ENCODE data around the gene THBD. TPM values are rescaled to one million over a fixed set of nuclear protein-coding genes. Genes with fewer than 3 reads are reported as not detected.
"Not testable (repeated sequence)": the region's sequence is repeated elsewhere in the genome, so short reads cannot be mapped to it uniquely, and the experiment has no call there.

The THBD gene
- polyA plus RNA-seq, 4 donors: 4.5 to 7.0 (median 5.6) TPM

DNA sequence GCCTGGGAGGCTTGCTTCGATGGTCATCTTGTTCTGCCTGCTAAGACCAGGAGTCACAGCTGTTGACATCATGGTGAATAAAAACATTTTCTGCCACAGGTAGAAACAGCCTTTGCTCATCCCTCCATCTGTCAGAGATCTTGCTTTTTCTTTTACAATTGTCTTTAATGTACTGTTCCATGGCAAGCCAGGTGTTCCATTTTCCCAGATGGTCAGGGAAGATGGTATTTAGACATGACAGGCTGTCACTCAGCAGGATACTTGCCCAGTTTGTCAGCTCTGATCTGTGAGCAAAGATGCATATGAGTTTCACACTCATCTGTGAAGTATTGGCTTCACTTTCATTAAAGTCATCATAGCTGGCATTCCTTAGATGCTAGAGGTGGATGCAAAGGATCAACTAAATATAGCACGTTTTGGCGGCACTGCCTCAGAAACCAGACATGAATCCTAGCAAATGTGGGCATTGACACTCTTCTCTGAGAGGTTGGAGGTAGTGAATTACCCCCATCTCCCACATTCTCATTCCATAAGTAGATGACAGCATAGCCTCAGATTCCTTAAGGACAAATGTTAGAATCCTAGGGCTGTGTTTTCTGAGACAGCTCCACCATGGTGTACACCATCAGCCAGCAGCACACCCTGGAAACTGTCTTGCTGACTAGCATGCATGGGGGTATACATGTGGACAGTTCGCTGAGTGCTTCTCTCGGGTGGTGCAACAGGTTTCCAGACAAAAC lies 10.2 kb downstream of the THBD start:
- DNase-seq (ENCODE audit: low read depth in 4 of 4, low spot score in 2 of 4): no peak

DNA sequence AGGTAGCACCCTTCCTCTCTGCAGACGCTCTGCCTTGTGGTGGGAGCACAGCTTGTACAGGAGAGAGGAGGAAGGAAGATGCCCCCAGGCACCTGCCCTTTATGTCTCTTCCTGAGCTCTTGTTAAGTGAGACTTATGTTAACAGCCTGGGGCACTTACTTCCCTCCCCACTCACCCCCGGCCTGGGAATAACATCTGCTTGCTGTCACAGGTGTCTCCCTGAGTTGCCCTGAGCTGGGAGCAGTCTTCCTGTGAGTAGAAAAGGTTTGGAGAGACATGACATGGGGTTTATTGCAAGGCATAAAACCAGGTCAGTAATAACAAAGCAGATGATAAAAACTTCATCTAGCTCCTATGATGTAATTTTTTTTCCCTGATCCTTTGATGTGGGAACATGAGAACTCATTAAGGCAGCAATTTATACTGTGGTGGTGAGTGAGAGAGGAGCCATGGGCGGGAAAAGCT lies 12.4 kb downstream of the THBD start:
- no peak for DNase-seq (ENCODE audit: low read depth in 4 of 4, low spot score in 2 of 4)

DNA sequence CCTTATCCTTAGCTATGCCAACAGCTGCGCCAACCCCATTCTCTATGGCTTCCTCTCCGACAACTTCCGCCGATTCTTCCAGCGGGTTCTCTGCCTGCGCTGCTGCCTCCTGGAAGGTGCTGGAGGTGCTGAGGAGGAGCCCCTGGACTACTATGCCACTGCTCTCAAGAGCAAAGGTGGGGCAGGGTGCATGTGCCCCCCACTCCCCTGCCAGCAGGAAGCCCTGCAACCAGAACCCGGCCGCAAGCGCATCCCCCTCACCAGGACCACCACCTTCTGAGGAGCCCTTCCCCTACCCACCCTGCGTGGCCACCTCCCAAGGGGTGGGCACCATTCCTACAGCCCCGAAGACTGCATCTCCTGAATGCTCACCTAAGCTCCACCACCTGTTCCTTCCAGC lies 13.1 kb downstream of the THBD start:
- DNase-seq (ENCODE audit: low read depth in 4 of 4, low spot score in 2 of 4): no peak

- DNase-seq (ENCODE audit: low read depth in 4 of 4, low spot score in 2 of 4): no peak
These were observed 13.7 kb downstream of the THBD start for GRCh38 chr20:23035731-23036130.

DNA sequence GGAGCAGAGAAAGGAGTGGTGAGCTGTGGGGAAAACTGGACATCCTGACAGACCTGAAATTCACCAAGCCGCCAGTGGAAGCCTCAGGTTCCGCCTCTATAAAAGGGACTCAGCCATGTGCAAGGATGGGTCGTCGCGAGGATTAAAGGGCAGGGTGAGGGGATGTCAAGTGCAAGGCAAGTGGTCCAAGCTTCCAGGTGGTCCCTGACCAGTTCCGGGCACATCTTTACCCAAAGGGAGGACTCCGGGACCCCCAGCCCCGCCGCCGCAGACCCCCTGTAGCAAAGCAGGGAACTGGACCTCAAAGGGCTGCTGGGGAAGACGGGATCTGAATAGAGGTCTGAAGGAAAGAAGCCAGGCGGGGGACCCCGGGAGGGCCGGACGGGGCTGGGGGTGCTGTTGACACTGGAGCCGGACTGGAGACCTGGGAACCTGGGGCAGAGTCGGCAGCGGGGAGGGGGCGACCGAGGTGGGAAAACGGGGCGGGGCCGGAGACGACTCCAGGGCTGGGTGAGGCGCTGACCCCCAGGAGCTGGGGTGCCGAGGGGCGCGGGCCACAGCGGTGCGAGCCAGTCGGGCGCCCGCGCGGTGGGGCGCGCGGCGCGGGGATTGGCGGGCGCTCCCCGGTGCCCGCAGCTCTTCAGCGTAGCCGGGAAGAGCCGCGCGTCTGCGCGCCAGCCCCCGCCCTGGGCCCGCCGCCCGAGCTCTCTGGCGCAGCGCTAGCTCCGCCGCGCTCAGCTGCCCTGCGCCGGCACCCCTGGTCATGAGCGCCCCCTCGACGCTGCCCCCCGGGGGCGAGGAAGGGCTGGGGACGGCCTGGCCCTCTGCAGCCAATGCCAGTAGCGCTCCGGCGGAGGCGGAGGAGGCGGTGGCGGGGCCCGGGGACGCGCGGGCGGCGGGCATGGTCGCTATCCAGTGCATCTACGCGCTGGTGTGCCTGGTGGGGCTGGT lies 14.5 kb downstream of the THBD start, which contains the start of gene SSTR4:
Gene SSTR4 (plus strand): TSS at position 592 of the 951 bp plus-strand sequence. CDS start 172 bp downstream, at position 764.
- DNase-seq (ENCODE audit: low read depth in 4 of 4, low spot score in 2 of 4): no peak

DNA sequence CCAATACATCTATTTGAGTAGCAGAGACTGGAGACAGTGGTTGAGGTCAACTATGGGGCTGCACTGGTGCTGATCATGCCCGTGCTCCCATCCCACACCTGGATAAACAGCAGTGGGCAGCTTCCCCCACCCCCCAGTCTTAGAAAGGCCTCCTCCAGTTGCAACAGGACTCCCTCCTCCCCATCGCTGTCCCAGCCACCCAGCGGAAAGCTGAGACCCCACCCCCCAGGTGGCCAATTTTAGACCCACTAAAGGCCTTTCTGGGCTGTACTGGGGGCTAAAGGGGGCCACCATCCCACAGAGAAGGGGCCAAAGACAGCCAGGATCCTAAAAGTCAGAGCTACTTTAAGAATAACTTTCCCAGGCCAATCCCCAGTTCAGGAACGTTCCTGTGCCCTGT lies 15.6 kb downstream of the THBD start:
- DNase-seq (ENCODE audit: low read depth in 4 of 4, low spot score in 2 of 4): no peak

- DNase-seq (ENCODE audit: low read depth in 4 of 4, low spot score in 2 of 4): no peak
These were observed 16.8 kb downstream of the THBD start for GRCh38 chr20:23032750-23033078.

GRCh38 chr20:23032056-23032749 lies 17.3 kb downstream of the THBD start:
- no peak for DNase-seq (ENCODE audit: low read depth in 4 of 4, low spot score in 2 of 4)

DNA sequence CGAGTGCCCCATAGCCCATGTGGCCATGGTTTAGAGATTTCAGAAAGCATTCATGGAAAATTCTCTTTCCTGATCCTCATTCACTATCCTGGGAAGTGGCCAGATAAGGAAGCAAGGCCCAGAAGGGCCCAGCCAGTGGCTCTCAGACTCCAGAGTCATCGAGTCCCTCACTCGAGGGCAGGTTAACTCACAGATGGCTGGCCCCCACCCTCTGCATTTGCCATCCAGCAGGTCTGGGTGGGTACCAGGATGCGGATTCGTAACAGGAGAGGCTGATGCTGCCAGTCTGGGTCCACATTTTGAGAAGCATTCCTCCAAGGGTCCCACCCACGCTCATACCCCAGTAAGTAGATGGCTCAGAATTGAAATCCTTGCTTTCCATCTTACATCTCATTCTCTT lies 18.1 kb downstream of the THBD start:
- DNase-seq (ENCODE audit: low read depth in 4 of 4, low spot score in 2 of 4): no peak

- DNase-seq (ENCODE audit: low read depth in 4 of 4, low spot score in 2 of 4): no peak
These were observed 20.1 kb downstream of the THBD start for GRCh38 chr20:23029324-23029723.

DNA sequence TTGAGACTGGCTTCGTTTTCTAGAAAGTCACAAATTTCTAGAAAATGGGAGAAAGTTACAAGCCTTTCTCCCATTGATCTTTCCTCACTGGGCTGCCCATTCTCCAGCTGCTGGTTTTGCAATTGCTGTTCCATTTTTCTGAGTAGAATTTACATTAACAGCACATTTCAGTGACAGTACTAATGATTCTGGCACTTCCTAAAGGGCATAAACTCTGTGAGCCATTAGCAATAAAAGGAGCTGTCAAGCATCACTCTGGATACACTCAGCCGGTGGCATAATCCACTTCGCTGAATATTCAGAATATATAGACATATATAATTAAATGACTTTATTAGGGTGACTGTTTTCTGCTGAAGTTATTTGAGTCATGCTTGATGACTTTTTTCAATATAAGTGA lies 21.1 kb downstream of the THBD start:
- DNase-seq (ENCODE audit: low read depth in 4 of 4, low spot score in 2 of 4): no peak

- DNase-seq (ENCODE audit: low read depth in 4 of 4, low spot score in 2 of 4): no peak
These were observed 21.8 kb downstream of the THBD start for GRCh38 chr20:23027721-23028120.

GRCh38 chr20:23025503-23025902 lies 24.0 kb downstream of the THBD start:
- not testable (repeated sequence) for DNase-seq (ENCODE audit: low read depth in 4 of 4, low spot score in 2 of 4)

- DNase-seq (ENCODE audit: low read depth in 4 of 4, low spot score in 2 of 4): no peak
These were observed 24.8 kb downstream of the THBD start for GRCh38 chr20:23024701-23025100.

- DNase-seq (ENCODE audit: low read depth in 4 of 4, low spot score in 2 of 4): no peak
These were observed 25.8 kb downstream of the THBD start for GRCh38 chr20:23023621-23024177.

GRCh38 chr20:23022849-23023248 lies 26.6 kb downstream of the THBD start:
- no peak for DNase-seq (ENCODE audit: low read depth in 4 of 4, low spot score in 2 of 4)

- no peak for DNase-seq (ENCODE audit: low read depth in 4 of 4, low spot score in 2 of 4)
These were observed 27.5 kb downstream of the THBD start for GRCh38 chr20:23021951-23022350.

DNA sequence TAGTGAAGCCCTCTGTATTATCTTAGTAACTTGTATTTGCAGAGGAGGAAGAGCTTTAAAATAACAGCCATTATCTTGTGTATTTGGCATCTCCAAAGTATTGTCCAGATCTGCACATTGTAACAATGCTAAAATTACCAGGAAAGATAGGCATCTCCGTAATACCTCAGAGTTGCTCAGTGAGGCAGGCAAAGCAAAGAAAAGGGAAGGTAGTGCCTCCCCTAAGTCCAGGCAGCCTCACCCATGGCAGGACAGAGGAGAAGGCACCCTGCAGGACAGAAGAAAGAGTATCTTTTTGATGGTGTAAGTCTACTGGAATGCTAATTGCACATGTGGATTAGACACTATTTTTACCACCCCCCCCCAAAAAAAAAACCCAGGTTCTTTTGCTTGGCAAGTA lies 27.9 kb downstream of the THBD start:
- DNase-seq (ENCODE audit: low read depth in 4 of 4, low spot score in 2 of 4): no peak

GRCh38 chr20:23020230-23021018 lies 29.0 kb downstream of the THBD start:
- DNase-seq (ENCODE audit: low read depth in 4 of 4, low spot score in 2 of 4): no peak

DNA sequence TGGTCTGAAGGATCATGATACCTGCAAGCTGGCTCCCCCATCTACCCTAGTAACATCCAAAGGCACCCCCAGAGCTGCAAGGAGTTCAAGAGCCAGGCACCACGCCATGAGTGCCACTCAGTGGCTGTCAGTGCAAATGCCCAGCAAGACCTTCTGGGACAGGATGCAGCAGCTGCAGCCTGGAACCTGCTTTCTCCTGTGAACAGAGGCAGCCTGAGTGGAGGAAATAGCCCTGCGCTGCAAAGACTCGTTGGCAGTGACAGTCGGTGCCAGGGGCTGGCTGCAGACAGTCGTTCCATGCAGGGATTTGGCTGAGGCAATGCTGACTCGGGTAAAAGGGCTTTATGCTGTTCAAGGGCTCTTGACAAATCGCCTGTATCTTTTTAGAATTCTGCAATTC lies 30.1 kb downstream of the THBD start:
- DNase-seq (ENCODE audit: low read depth in 4 of 4, low spot score in 2 of 4): no peak
